Spleen (tissue), 11 donors: ENCODE data around the gene LSS. TPM values are rescaled to one million over a fixed set of nuclear protein-coding genes. Genes with fewer than 3 reads are reported as not detected.

ENCODE experiments used
- DNase-seq: peaks from one replicate; pipeline ENCODE4 v3.0.0-alpha.2; 2020
- H3K27ac ChIP-seq, 8 donors: fragments of 200-600 bp; sonication (generic) in 7 of 8; 1 replicate in 4 of 8; 2 replicates in 4 of 8; pipeline versions ENCODE4 v1.5.0 to v1.8.0; 2016 to 2021; ENCODE audit warnings: inconsistent platforms in 4 of 8, mild to moderate bottlenecking in 4 of 8, moderate library complexity in 1 of 8
- H3K27me3 ChIP-seq, 7 donors: fragments of 200-600 bp; sonication (generic) in 6 of 7; replicated peaks in 1 of 7; 1 replicate in 4 of 7; 2 replicates in 3 of 7; pipeline versions ENCODE4 v1.5.0 to v1.8.0; 2016 to 2021; ENCODE audit warnings: inconsistent platforms in 3 of 7, mild to moderate bottlenecking in 1 of 7
- H3K36me3 ChIP-seq, 6 donors: fragments of 200-600 bp; sonication (generic) in 5 of 6; 1 replicate in 4 of 6; 2 replicates in 2 of 6; pipeline versions ENCODE4 v1.5.0 to v1.8.0; 2016 to 2021; ENCODE audit warnings: inconsistent platforms in 2 of 6
- H3K4me1 ChIP-seq, 6 donors: fragments of 200-600 bp; sonication (generic) in 5 of 6; 1 replicate in 3 of 6; 2 replicates in 3 of 6; pipeline versions ENCODE4 v1.5.0 to v1.8.0; 2016 to 2021; ENCODE audit warnings: inconsistent platforms in 3 of 6
- H3K4me3 ChIP-seq, 8 donors: fragments of 200-600 bp; sonication (generic) in 7 of 8; 1 replicate in 4 of 8; 2 replicates in 4 of 8; pipeline versions ENCODE4 v1.5.0 to v1.8.0; 2016 to 2021; ENCODE audit warnings: inconsistent platforms in 4 of 8, mild to moderate bottlenecking in 4 of 8, moderate library complexity in 2 of 8
- H3K9me3 ChIP-seq, 8 donors: fragments of 200-600 bp; sonication (generic) in 7 of 8; 1 replicate in 4 of 8; 2 replicates in 4 of 8; pipeline versions ENCODE4 v1.5.0 to v1.8.0; 2016 to 2021; ENCODE audit warnings: inconsistent platforms in 4 of 8
- CTCF ChIP-seq, 11 experiments: fragments of 200-600 bp in 7 of 11; fragments of 450-650 bp in 4 of 11; sonication (generic) in 4 of 11; IDR thresholded peaks in 8 of 11; conservative IDR thresholded peaks in 3 of 11; 1 replicate in 7 of 11; 2 replicates in 4 of 11; pipeline versions ENCODE4 v1.4.0 to v1.8.0; 2016 to 2021; ENCODE audit warnings: antibody characterized with exemption in 11 of 11, inconsistent platforms in 4 of 11, mild to moderate bottlenecking in 1 of 11
- POLR2A ChIP-seq, 3 donors: fragments of 450-650 bp; IDR thresholded peaks; one replicate each; pipeline ENCODE4 v1.5.1; 2017; ENCODE audit warnings: antibody characterized with exemption in 3 of 3, mild to moderate bottlenecking in 1 of 3
- POLR2AphosphoS5 ChIP-seq, 3 donors: sonication (generic); formaldehyde crosslinking; IDR thresholded peaks; one replicate each; pipeline ENCODE4 v1.5.1; 2017; ENCODE audit warnings: antibody characterized with exemption in 3 of 3
- WGBS, 5 donors: extraction: QIAGEN DNeasy Blood & Tissue Kit in 3 of 5; methylation state at CpG; one replicate each; pipeline versions ENCODE4 v1.1.5 to v1.1.7; 2013 to 2018; 5-methylcytosine and 5-hydroxymethylcytosine counted together
- intact Hi-C: fragments of 100-400 bp; cut with DNase I; formaldehyde crosslinking; loops from one replicate; pipeline ENCODE4 v1.15.0; 2023; ENCODE audit warnings: low total_unique reads
- polyA plus RNA-seq, 3 donors: library from polyadenylated mRNA; stranded (reverse); fragments of 200-250 nt; gene quantifications; one replicate each; pipeline ENCODE4 v1.2.1, GENCODE V29; 2013
- total RNA-seq, 7 donors: library from RNA; depleted of rRNA in 3 of 7; stranded (reverse); fragments of >200 nt in 3 of 7; fragmentation: NEBNext Ultra II Directional in 4 of 7; extraction: Animal tissue kit (Norgen Biotek cat#: 25700) in 4 of 7; gene quantifications; one replicate each; pipeline versions ENCODE4 v1.1.0 to v1.2.1, GENCODE V29; 2016 to 2021
- donor health status: healthy with polysubstance abuse.
- donor health status: DM: no; HTN: no; CAD: no; lungs with moderate emphysema.
- donor health status: DM: no; HTN: no; CAD: no.
- donor health status: Bipolar disorder and iron deficiency.
- donor health status: healthy.
- donor health status: DM: no; HTN: no; CAD: no.
- donor health status: DM: yes; HTN: yes; CAD: no.

The LSS gene
- total and polyA plus RNA-seq, 10 donors: 6.3 to 31.2 (median 24.5) TPM

- 80 to 95% (median 91%) methylated on average over 4 to 13 of the region's 13 CpGs for WGBS, 5 donors
- peaks cover 0 to 100% (median 95%) of the 10 kb centered on the region in 6 donors for H3K36me3 ChIP-seq
- H3K4me1 ChIP-seq: no peaks in the 10 kb centered on the region
- no peaks in the 10 kb centered on the region for H3K9me3 ChIP-seq
- H3K27me3 ChIP-seq: no peaks in the 10 kb centered on the region
- intact Hi-C loops: no loop called here
- H3K4me3 ChIP-seq: no peak overlapping the region
- TF ChIP-seq POLR2AphosphoS5 (IDR thresholded peaks at IDR 0.05) (peak in 2 of 3 donors; percentile 12 to 52), POLR2A (IDR thresholded peaks at IDR 0.05) (no peak), CTCF (IDR thresholded peaks at IDR 0.05 in 8 of 11, conservative IDR thresholded peaks at IDR 0.05 in 3 of 11) (no peak)
- DNase-seq: no peak
- H3K27ac ChIP-seq: no peak overlapping the region
These were observed 36.1 kb upstream of the LSS start for GRCh38 chr21:46264690-46265144.

- H3K4me3 ChIP-seq: no peak overlapping the region
- intact Hi-C loops: no loop called here
- no peak overlapping the region for H3K27ac ChIP-seq
- H3K9me3 ChIP-seq: no peaks in the 10 kb centered on the region
- no peaks in the 10 kb centered on the region for H3K4me1 ChIP-seq
- H3K27me3 ChIP-seq: no peaks in the 10 kb centered on the region
- DNase-seq: no peak
- no peak for TF ChIP-seq POLR2AphosphoS5 (IDR thresholded peaks at IDR 0.05)
- TF ChIP-seq POLR2A (IDR thresholded peaks at IDR 0.05): no peak
- no peak for TF ChIP-seq CTCF (IDR thresholded peaks at IDR 0.05 in 8 of 11, conservative IDR thresholded peaks at IDR 0.05 in 3 of 11)
- 94 to 95% (median 95%) methylated on average over 21 to 22 of the region's 22 CpGs for WGBS, 5 donors
- H3K36me3 ChIP-seq: peaks cover 0 to 100% (median 95%) of the 10 kb centered on the region in 6 donors
These were observed 35.6 kb upstream of the LSS start for GRCh38 chr21:46264046-46264689.

GRCh38 chr21:46256501-46256994 lies 28.0 kb upstream of the LSS start:
- H3K27ac ChIP-seq: no peak overlapping the region
- intact Hi-C loops: no loop called here
- no peaks in the 10 kb centered on the region for H3K27me3 ChIP-seq
- TF ChIP-seq POLR2A (IDR thresholded peaks at IDR 0.05) (no peak), POLR2AphosphoS5 (IDR thresholded peaks at IDR 0.05) (peak in 1 of 3 donors; percentile 14)
- H3K4me3 ChIP-seq: no peak overlapping the region
- DNase-seq: no peak
- H3K4me1 ChIP-seq: peaks cover 0 to 26% (median 13%) of the 10 kb centered on the region in 6 donors
- H3K9me3 ChIP-seq: no peaks in the 10 kb centered on the region
- WGBS, 5 donors: 90 to 97% (median 94%) methylated on average over 16 to 18 of the region's 18 CpGs
- peaks cover 4 to 100% (median 95%) of the 10 kb centered on the region in 6 donors for H3K36me3 ChIP-seq

- H3K4me3 ChIP-seq: no peak overlapping the region
- peaks cover 4 to 100% (median 95%) of the 10 kb centered on the region in 6 donors for H3K36me3 ChIP-seq
- no peak for DNase-seq
- 92 to 97% (median 96%) methylated on average over 6 of the region's 6 CpGs for WGBS, 5 donors
- no peaks in the 10 kb centered on the region for H3K27me3 ChIP-seq
- H3K9me3 ChIP-seq: no peaks in the 10 kb centered on the region
- TF ChIP-seq CTCF (IDR thresholded peaks at IDR 0.05 in 8 of 11, conservative IDR thresholded peaks at IDR 0.05 in 3 of 11) (no peak), POLR2A (IDR thresholded peaks at IDR 0.05) (no peak), POLR2AphosphoS5 (IDR thresholded peaks at IDR 0.05) (peak in 1 of 3 donors; percentile 58)
- H3K4me1 ChIP-seq: peaks cover 0 to 26% (median 13%) of the 10 kb centered on the region in 6 donors
- peak overlapping the region in 1 of 8 donors; percentile 24 for H3K27ac ChIP-seq
- intact Hi-C loops: no loop called here
These were observed 27.3 kb upstream of the LSS start for GRCh38 chr21:46255758-46256337.
